KMS-11 (cell line): ENCODE results near the gene DIP2C.

Experiments used
- H2AFZ ChIP-seq: fragments of 200-600 bp; sonication (generic); 2 replicates; pipeline ENCODE4 v1.6.1; 2016; ENCODE audit warnings: antibody characterized with exemption, mixed run types, low read depth
- H3K27ac ChIP-seq: fragments of 200-600 bp; sonication (generic); 2 replicates; pipeline ENCODE4 v1.6.1; 2016; ENCODE audit warnings: mild to moderate bottlenecking, mixed run types
- H3K27me3 ChIP-seq: fragments of 200-600 bp; sonication (generic); 2 replicates; pipeline ENCODE4 v1.6.1; 2017; ENCODE audit warnings: mild to moderate bottlenecking, low read depth, mixed run types, moderate library complexity; ENCODE audit not compliant: insufficient read depth
- H3K36me3 ChIP-seq: fragments of 200-600 bp; sonication (generic); 2 replicates; pipeline ENCODE4 v1.6.1; 2017; ENCODE audit warnings: mild to moderate bottlenecking, mixed run types; ENCODE audit not compliant: insufficient read depth
- H3K4me1 ChIP-seq: fragments of 200-600 bp; sonication (generic); 2 replicates; pipeline ENCODE4 v1.6.1; 2016; ENCODE audit warnings: mild to moderate bottlenecking, low read depth, mixed run types; ENCODE audit not compliant: poor library complexity, severe bottlenecking
- H3K4me2 ChIP-seq: fragments of 200-600 bp; sonication (generic); 2 replicates; pipeline ENCODE4 v1.7.0; 2016; ENCODE audit warnings: mild to moderate bottlenecking, mixed run types
- H3K4me3 ChIP-seq: fragments of 200-600 bp; sonication (generic); IDR thresholded peaks from 2 replicates; pipeline ENCODE4 v1.6.1; 2017; ENCODE audit warnings: low read depth, low read length, mixed read lengths; ENCODE audit not compliant: insufficient read depth
- H3K79me2 ChIP-seq: fragments of 200-600 bp; sonication (generic); 2 replicates; pipeline ENCODE4 v1.6.1; 2016; ENCODE audit warnings: low read depth, mixed run types; ENCODE audit not compliant: insufficient read depth
- H3K9ac ChIP-seq: fragments of 200-600 bp; sonication (generic); 2 replicates; pipeline ENCODE4 v1.6.1; 2016; ENCODE audit warnings: mild to moderate bottlenecking, mixed run types
- H4K20me1 ChIP-seq: fragments of 200-600 bp; sonication (generic); 2 replicates; pipeline ENCODE4 v1.6.1; 2016; ENCODE audit warnings: mild to moderate bottlenecking, mixed run types; ENCODE audit not compliant: insufficient read depth
- TF ChIP-seq, protein P1 (sequence below): fragments of 200-600 bp; sonication (generic); conservative IDR thresholded peaks from 2 replicates; pipeline ENCODE4 v1.6.1; 2017; ENCODE audit warnings: low read depth, mild to moderate bottlenecking, antibody characterized with exemption, low read length, moderate library complexity, mixed read lengths

DIP2C gene

DNA sequence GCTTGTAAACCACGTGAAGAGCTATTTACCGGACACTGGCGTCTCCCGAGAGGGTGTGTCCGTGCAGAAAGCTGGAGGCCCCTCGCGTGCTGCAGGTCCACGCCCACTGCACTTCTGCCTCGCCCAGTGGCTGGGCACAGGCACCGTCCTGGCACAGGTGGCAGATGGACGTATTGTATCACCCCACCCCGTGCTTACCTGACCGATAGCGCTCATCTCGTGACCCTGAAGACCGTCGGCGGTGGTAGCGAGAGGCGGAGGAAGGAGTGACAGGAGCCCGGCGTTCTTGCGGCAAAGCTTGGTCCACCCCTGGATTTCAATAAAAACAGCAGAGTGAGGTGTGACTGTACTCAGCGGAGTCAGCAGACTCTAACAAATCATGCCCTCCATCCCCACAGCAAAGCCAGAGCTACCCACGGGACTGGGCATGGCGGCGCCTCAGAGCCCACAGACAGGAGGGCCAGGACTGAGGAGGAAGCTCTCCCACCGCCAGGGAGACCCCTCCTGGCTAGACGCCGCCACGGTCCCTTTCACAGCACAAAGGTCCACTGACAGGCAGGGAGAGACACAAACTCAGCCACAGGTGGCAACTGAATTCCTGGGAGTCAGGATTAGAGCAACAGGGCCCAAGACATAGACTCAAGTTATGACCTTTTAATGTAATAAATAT, 217.1 kb downstream of the DIP2C start:
- Histone ChIP-seq H3K36me3 (peaks cover 9% of the 10 kb centered on the region; the same call in 1 of the 2 replicates), H4K20me1 (no peaks in the 10 kb centered on the region), H3K79me2 (no peaks in the 10 kb centered on the region), H3K4me1 (no peaks in the 10 kb centered on the region), H3K9ac (no peak overlapping the region), H3K27ac (no peak overlapping the region), H3K27me3 (no peaks in the 10 kb centered on the region), H3K4me2 (no peak overlapping the region), H2AFZ (no peak overlapping the region), H3K4me3 (no peak overlapping the region)
- TF ChIP-seq, protein P1, sequence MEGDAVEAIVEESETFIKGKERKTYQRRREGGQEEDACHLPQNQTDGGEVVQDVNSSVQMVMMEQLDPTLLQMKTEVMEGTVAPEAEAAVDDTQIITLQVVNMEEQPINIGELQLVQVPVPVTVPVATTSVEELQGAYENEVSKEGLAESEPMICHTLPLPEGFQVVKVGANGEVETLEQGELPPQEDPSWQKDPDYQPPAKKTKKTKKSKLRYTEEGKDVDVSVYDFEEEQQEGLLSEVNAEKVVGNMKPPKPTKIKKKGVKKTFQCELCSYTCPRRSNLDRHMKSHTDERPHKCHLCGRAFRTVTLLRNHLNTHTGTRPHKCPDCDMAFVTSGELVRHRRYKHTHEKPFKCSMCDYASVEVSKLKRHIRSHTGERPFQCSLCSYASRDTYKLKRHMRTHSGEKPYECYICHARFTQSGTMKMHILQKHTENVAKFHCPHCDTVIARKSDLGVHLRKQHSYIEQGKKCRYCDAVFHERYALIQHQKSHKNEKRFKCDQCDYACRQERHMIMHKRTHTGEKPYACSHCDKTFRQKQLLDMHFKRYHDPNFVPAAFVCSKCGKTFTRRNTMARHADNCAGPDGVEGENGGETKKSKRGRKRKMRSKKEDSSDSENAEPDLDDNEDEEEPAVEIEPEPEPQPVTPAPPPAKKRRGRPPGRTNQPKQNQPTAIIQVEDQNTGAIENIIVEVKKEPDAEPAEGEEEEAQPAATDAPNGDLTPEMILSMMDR: no peak

DNA sequence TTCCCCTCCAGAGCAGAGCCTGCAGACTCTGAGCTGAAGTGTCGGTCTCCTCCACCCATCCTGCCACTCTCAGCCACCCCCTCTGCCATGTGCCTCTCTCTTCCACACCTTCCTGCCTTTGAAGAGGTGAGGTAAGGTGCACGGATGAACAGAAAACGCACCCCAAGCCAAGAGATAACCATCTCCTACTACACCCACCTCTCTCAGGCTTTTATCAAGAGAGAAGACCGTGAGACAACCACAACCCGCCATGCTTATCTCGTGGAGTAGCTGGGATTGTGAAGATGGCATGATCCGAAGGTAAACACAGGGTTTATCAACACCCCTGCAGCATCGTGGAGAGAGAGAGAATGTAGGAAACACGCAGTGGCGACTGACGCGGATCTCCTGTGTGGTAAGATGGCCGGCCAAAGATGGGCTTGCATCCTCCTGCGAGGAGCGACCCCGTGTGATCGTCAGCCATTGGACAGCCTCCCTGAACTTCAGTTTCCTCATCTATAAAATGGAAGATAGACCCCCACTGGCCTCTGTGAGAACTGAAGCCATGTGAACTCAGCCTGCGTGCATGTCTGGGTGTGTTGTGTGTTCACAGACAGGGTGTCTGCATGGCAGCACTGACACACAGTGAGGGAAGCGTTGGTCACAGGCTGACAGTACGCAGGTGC, 219.0 kb downstream of the DIP2C start:
- H4K20me1 ChIP-seq: no peaks in the 10 kb centered on the region
- no peak overlapping the region for H2AFZ ChIP-seq
- H3K9ac ChIP-seq: no peak overlapping the region
- H3K36me3 ChIP-seq: peaks cover 9% of the 10 kb centered on the region; the same call in 1 of the 2 replicates
- H3K27me3 ChIP-seq: no peaks in the 10 kb centered on the region
- no peaks in the 10 kb centered on the region for H3K4me1 ChIP-seq
- no peak overlapping the region for H3K4me2 ChIP-seq
- no peak overlapping the region for H3K4me3 ChIP-seq
- H3K27ac ChIP-seq: no peak overlapping the region
- H3K79me2 ChIP-seq: no peaks in the 10 kb centered on the region
- TF ChIP-seq, protein P1: no peak

DNA sequence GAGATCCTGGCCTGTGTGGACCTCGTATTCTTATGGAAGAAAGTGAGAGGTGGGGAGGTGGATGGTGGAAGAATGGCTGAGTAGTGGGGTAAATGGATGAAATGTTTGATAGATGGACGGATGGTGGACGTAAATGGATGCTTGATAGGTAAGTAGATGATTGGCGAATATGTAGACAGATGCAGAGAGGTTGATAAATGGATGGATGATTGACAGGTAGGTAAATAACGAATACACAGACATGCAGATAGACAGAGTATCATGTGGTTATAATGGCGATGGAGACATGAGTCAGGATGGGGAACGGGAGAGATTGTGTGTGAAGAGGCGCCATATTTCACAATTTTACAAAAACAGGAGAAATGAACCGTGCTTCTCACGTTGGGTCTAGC, 219.5 kb downstream of the DIP2C start:
- Histone ChIP-seq H3K4me1 (no peaks in the 10 kb centered on the region), H3K4me3 (no peak overlapping the region), H3K36me3 (peaks cover 9% of the 10 kb centered on the region; the same call in 1 of the 2 replicates), H4K20me1 (no peaks in the 10 kb centered on the region), H3K27me3 (no peaks in the 10 kb centered on the region), H3K9ac (no peak overlapping the region), H3K79me2 (no peaks in the 10 kb centered on the region), H3K27ac (no peak overlapping the region), H2AFZ (no peak overlapping the region), H3K4me2 (no peak overlapping the region)
- TF ChIP-seq, protein P1: no peak

DNA sequence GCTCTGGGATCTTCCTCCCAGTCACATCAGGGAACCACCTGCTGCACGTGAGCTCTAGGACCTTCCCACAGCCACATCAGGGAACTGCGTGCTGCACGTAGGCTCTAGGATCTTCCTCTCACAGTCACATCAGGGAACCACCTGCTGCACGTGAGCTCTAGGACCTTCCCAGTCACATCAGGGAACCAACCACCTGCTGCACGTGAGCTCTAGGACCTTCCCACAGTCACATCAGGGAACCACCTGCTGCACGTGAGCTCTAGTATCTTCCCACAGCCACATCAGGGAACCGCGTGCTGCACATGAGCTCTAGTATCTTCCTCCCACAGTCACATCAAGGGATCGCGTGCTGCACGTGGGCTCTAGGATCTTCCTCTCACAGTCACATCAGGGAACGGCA, 229.7 kb downstream of the DIP2C start:
- Histone ChIP-seq H3K4me3 (no peak overlapping the region), H3K79me2 (0 out of 2 replicates have a peak, but pooled peaks cover 4% of the 10 kb centered on the region), H3K9ac (no peak overlapping the region), H4K20me1 (no peaks in the 10 kb centered on the region), H3K36me3 (no peaks in the 10 kb centered on the region), H3K4me1 (no peaks in the 10 kb centered on the region), H3K27me3 (no peaks in the 10 kb centered on the region), H2AFZ (no peak overlapping the region), H3K27ac (no peak overlapping the region), H3K4me2 (no peak overlapping the region)
- TF ChIP-seq, protein P1: no peak
